Prostate gland (tissue), 2 donors: ENCODE measurements around the gene NUP210L. TPM values are rescaled to one million over a fixed set of nuclear protein-coding genes. Genes with fewer than 3 reads are reported as not detected.

Experiments used
- DNase-seq: peaks from one replicate; pipeline ENCODE4 v3.0.0-alpha.2; 2019; ENCODE audit warnings: low spot score
- H3K27ac ChIP-seq, 2 donors: fragments of 200-600 bp; sonication (generic); 2 replicates each; pipeline ENCODE4 v1.5.1; 2017 to 2019
- H3K27me3 ChIP-seq: fragments of 200-600 bp; sonication (generic); replicated peaks from 2 replicates; pipeline ENCODE4 v1.5.1; 2019; ENCODE audit not compliant: insufficient read depth
- H3K36me3 ChIP-seq, 2 donors: fragments of 200-600 bp; sonication (generic); 1 replicate in 1 of 2; 2 replicates in 1 of 2; pipeline versions ENCODE4 v1.5.1 to v1.8.1; 2017 to 2019
- H3K4me1 ChIP-seq: fragments of 200-600 bp; sonication (generic); replicated peaks from 2 replicates; pipeline ENCODE4 v1.5.1; 2019
- H3K4me3 ChIP-seq, 2 donors: fragments of 200-600 bp; sonication (generic); 2 replicates each; pipeline ENCODE4 v1.5.1; 2017 to 2019
- H3K9me3 ChIP-seq: fragments of 200-600 bp; sonication (generic); 2 replicates; pipeline ENCODE4 v1.5.1; 2017
- POLR2A ChIP-seq: fragments of 450-650 bp; IDR thresholded peaks from one replicate; pipeline ENCODE4 v1.6.1; 2016; ENCODE audit warnings: antibody characterized with exemption, mild to moderate bottlenecking
- POLR2AphosphoS5 ChIP-seq: sonication (generic); formaldehyde crosslinking; IDR thresholded peaks from one replicate; pipeline ENCODE4 v1.6.1; 2017; ENCODE audit warnings: antibody characterized with exemption
- WGBS: methylation state at CpG from one replicate; pipeline ENCODE4 v1.1.5; 2018; 5-methylcytosine and 5-hydroxymethylcytosine counted together
- intact Hi-C: fragments of 100-400 bp; cut with DNase I; formaldehyde crosslinking; loops from one replicate; pipeline ENCODE4 v1.14.2; 2022
- total RNA-seq, 2 donors: library from RNA; depleted of rRNA; stranded (reverse); fragments of >200 nt; gene quantifications; one replicate each; pipeline ENCODE4 v1.1.0, GENCODE V29; 2016
- TF ChIP-seq, protein P1 (sequence below), 4 experiments: fragments of 200-600 bp in 2 of 4; fragments of 450-650 bp in 2 of 4; sonication (generic) in 2 of 4; IDR thresholded peaks; 1 replicate in 3 of 4; 2 replicates in 1 of 4; pipeline ENCODE4 v1.5.1; 2016 to 2019; ENCODE audit warnings: antibody characterized with exemption in 4 of 4, mild to moderate bottlenecking in 2 of 4, moderate library complexity in 2 of 4

Gene NUP210L
- total RNA-seq, 2 donors from 2014 or later, result 0.05 to 5.7 TPM

DNA sequence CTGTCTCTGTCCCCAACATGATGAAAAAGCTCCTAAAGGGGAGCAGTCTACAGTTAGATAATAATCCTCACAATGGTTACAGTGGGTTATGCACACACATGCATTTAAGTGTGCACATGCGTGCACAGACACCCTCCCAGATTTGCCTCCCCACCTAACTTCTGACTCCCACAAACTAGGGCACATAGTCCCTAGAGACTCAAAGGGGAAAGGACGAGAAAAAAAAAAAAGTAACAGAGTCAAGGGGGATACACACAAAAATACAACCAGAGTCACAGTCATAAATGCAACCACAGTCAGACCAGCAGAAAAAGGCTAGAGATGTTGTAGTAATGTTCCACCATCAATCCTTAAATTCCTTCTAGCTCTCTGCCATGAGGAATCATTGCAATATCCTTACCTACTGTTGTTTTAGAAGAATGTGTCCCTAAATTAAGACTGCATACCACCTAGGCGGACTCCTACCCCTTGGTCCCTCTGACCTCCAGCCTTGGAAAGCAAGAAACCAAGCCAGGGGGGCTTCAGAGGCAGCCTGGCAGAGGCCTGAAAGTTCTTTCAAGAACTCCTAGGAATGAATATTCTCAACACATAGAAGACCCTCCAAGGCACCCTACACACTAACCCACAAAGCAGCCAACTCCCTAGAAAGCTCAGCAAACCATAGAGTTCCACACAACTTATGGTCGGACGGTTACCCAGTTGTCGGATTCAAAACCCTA is 197.7 kb downstream of the NUP210L start:
- H3K36me3 ChIP-seq, result peaks cover 5 to 7% of the 10 kb centered on the region in 2 donors
- DNase-seq, result no peak
- peak overlapping the region; percentile 96 to 97 for H3K27ac ChIP-seq
- H3K4me3 ChIP-seq, result peak overlapping the region; percentile 83 to 96
- no peaks in the 10 kb centered on the region for H3K4me1 ChIP-seq
- TF ChIP-seq POLR2AphosphoS5 (no peak), POLR2A (no peak)
- TF ChIP-seq, protein P1, sequence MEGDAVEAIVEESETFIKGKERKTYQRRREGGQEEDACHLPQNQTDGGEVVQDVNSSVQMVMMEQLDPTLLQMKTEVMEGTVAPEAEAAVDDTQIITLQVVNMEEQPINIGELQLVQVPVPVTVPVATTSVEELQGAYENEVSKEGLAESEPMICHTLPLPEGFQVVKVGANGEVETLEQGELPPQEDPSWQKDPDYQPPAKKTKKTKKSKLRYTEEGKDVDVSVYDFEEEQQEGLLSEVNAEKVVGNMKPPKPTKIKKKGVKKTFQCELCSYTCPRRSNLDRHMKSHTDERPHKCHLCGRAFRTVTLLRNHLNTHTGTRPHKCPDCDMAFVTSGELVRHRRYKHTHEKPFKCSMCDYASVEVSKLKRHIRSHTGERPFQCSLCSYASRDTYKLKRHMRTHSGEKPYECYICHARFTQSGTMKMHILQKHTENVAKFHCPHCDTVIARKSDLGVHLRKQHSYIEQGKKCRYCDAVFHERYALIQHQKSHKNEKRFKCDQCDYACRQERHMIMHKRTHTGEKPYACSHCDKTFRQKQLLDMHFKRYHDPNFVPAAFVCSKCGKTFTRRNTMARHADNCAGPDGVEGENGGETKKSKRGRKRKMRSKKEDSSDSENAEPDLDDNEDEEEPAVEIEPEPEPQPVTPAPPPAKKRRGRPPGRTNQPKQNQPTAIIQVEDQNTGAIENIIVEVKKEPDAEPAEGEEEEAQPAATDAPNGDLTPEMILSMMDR (IDR thresholded peaks at IDR 0.05), result no peak
- intact Hi-C loops, result no loop called here
- WGBS, result 27% methylated on average over 6 of the region's 6 CpGs
- no peaks in the 10 kb centered on the region for H3K27me3 ChIP-seq
- no peaks in the 10 kb centered on the region for H3K9me3 ChIP-seq

DNA sequence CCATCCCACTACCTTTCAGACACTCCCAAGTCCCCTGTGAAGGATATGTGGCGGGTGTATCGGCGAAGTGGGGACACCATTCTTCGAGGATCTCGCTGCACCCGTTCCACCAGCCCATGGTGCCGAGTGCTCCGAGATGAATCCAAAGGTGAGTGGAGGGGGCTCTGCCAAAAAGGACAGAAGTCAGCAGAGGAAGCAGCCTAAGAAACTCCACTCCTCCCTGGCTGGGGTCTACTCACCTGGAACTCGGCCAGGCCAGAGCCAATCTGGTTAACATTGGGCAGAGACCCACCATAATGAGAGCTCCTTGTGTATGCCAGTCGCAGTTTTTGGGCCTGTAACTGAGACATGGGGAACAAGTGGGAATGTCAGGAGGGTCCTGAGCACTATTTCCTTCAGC is 200.0 kb downstream of the NUP210L start:
- Histone ChIP-seq H3K36me3 (peaks cover 15 to 19% of the 10 kb centered on the region in 2 donors), H3K4me1 (no peaks in the 10 kb centered on the region), H3K9me3 (no peaks in the 10 kb centered on the region), H3K27me3 (no peaks in the 10 kb centered on the region), H3K27ac (no peak overlapping the region), H3K4me3 (no peak overlapping the region)
- 92% methylated on average over 10 of the region's 10 CpGs for WGBS
- intact Hi-C loops, result no loop called here
- no peak for DNase-seq
- TF ChIP-seq, protein P1 (IDR thresholded peaks at IDR 0.05), result no peak
- TF ChIP-seq POLR2A (no peak), POLR2AphosphoS5 (no peak)

DNA sequence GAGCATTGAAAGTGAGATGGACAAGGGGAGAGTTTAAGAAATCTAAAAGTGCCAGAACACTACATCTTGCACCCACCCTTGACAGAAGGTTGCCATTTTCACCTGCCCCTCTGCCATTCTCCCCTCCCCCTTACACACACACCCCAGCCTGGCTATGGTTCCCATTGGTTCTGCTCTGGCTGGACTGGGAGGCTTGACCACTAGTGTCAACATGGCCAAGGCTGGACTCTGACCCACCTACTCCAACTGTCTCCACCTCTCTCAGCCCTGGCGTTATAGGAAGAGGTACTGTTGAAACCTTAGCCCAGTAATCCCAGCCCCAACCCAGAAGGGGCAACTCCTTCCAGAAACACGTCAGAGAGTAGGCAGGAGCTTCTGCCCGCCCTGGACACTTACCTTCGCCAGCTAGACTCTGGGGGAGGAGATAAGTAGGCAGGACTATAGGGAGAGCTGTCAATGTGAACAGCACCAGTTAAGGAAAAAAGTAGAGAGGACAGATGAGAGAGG is 201.0 kb downstream of the NUP210L start:
- Histone ChIP-seq H3K27ac (no peak overlapping the region), H3K36me3 (peaks cover 15 to 19% of the 10 kb centered on the region in 2 donors), H3K27me3 (no peaks in the 10 kb centered on the region), H3K4me3 (no peak overlapping the region), H3K4me1 (no peaks in the 10 kb centered on the region), H3K9me3 (no peaks in the 10 kb centered on the region)
- no peak for DNase-seq
- intact Hi-C loops, result no loop called here
- WGBS, result 70% methylated on average over 4 of the region's 4 CpGs
- TF ChIP-seq, protein P1 (IDR thresholded peaks at IDR 0.05), result no peak
- TF ChIP-seq POLR2AphosphoS5 (no peak), POLR2A (no peak)

DNA sequence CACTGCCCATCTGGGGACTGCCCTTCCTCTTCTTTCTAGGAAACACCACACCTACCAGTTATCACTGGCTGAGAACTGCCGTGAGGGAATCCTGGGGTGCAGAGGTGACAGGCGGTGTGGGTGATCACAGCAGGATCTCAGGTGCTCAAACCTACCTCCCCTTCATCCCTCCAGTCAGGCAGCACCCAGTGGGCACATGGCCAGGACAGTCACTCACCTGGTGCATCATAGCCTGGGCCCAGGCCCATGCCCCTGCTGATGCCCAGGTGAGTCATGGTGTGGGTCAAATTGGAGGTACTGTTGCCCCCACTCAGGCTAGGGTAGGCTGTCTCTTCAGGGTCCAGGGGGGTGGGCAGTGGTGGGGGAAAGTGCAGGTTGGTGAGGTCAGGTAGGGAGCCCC is 203.1 kb downstream of the NUP210L start:
- Histone ChIP-seq H3K4me1 (no peaks in the 10 kb centered on the region), H3K9me3 (no peaks in the 10 kb centered on the region), H3K36me3 (peaks cover 15 to 19% of the 10 kb centered on the region in 2 donors), H3K4me3 (no peak overlapping the region), H3K27me3 (no peaks in the 10 kb centered on the region), H3K27ac (no peak overlapping the region)
- no peak for DNase-seq
- TF ChIP-seq POLR2AphosphoS5 (no peak), POLR2A (no peak)
- TF ChIP-seq, protein P1 (IDR thresholded peaks at IDR 0.05), result no peak
- 87% methylated on average over 2 of the region's 2 CpGs for WGBS
- intact Hi-C loops, result no loop called here

DNA sequence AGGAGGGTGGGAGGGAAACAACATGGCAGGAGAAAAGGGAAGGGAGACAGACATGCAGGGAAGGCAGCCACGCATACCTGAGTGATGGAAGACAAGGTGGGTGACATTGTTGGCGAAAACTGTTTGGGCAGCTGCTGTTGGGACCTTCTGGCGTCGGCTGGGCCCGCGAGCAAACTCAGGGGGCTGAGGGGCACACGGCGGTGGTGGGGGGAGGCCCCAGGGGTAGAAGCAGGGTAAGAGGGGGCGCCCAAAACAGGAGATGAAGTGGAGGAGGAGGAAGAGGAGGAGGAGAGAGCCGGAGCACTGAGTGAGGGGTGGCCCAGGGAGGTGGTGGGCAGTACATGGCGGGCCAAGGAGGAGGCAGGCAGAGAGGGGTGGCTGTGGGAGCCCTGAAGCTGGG is 203.7 kb downstream of the NUP210L start:
- TF ChIP-seq POLR2AphosphoS5, result no peak
- TF ChIP-seq POLR2A, result no peak
- TF ChIP-seq, protein P1 (IDR thresholded peaks at IDR 0.05), result no peak
- no peak for DNase-seq
- peaks cover 15 to 19% of the 10 kb centered on the region in 2 donors for H3K36me3 ChIP-seq

More for the DNA sequence above, 203.7 kb downstream of the NUP210L start:
- WGBS, result 88% methylated on average over 11 of the region's 11 CpGs
- no peak overlapping the region for H3K4me3 ChIP-seq
- H3K27me3 ChIP-seq, result no peaks in the 10 kb centered on the region
- no peaks in the 10 kb centered on the region for H3K9me3 ChIP-seq
- intact Hi-C loops, result no loop called here
- H3K27ac ChIP-seq, result no peak overlapping the region
- no peaks in the 10 kb centered on the region for H3K4me1 ChIP-seq
